DMS79 (cell line): ENCODE measurements around the gene BTBD18.

Source experiments
- DNase-seq: peaks from one replicate; lab custom pipeline; 2025; lab: John Stamatoyannopoulos, UW

Gene BTBD18

GRCh38 chr11:57751676-57752253 is at the start of gene BTBD18:
Gene BTBD18 (minus strand): TSS chr11:57751819. CDS start chr11:57751188, 631 bp downstream.
- DNase-seq, result no peak

GRCh38 chr11:57801183-57801485 is 49.5 kb upstream of the BTBD18 start:
- no peak for DNase-seq

GRCh38 chr11:57800444-57801182 is 49.0 kb upstream of the BTBD18 start:
- peak; percentile 82 for DNase-seq

GRCh38 chr11:57798905-57799559 is 47.4 kb upstream of the BTBD18 start:
- no peak for DNase-seq

GRCh38 chr11:57793351-57794115 is 41.9 kb upstream of the BTBD18 start:
- no peak for DNase-seq

GRCh38 chr11:57792870-57793269 is 41.3 kb upstream of the BTBD18 start:
- DNase-seq, result no peak

- no peak for DNase-seq
These were observed 40.5 kb upstream of the BTBD18 start for GRCh38 chr11:57792060-57792541.

GRCh38 chr11:57791321-57792059 is 39.9 kb upstream of the BTBD18 start:
- no peak for DNase-seq

- no peak for DNase-seq
These were observed 37.1 kb upstream of the BTBD18 start for GRCh38 chr11:57788703-57789088.

GRCh38 chr11:57787920-57788702 is 36.5 kb upstream of the BTBD18 start:
- no peak for DNase-seq

- DNase-seq, result no peak
These were observed 35.5 kb upstream of the BTBD18 start for GRCh38 chr11:57787006-57787604.

- DNase-seq, result no peak
These were observed 34.8 kb upstream of the BTBD18 start for GRCh38 chr11:57786436-57786835.

- DNase-seq, result no peak
These were observed 33.5 kb upstream of the BTBD18 start for GRCh38 chr11:57785072-57785471.

GRCh38 chr11:57781529-57781943 is 29.9 kb upstream of the BTBD18 start:
- no peak for DNase-seq

GRCh38 chr11:57779276-57779675 is 27.7 kb upstream of the BTBD18 start:
- no peak for DNase-seq

GRCh38 chr11:57778318-57779037 is 26.9 kb upstream of the BTBD18 start:
- DNase-seq, result peak; percentile 79

GRCh38 chr11:57777969-57778317 is 26.3 kb upstream of the BTBD18 start:
- no peak for DNase-seq

- no peak for DNase-seq
These were observed 25.1 kb upstream of the BTBD18 start for GRCh38 chr11:57776577-57777210.

GRCh38 chr11:57776031-57776521 is 24.5 kb upstream of the BTBD18 start:
- DNase-seq, result no peak
